A549 treated with AZD9567 at 1 μM for 4 hours (cell line): ENCODE measurements around the gene TMEM238L. TPM values are rescaled to one million over a fixed set of nuclear protein-coding genes. Genes with fewer than 3 reads are reported as not detected.

Source experiments
- total RNA-seq: library from RNA; stranded (reverse); fragments of 200-300 nt; extraction: Qiagen RNA extraction; gene quantifications from 5 replicates; pipeline ENCODE4 v1.2.3, GENCODE V29; 2022; ENCODE audit not compliant: insufficient read depth

Gene TMEM238L, protein sequence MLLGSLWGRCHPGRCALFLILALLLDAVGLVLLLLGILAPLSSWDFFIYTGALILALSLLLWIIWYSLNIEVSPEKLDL
- total RNA-seq, result not detected in 5 replicates

DNA sequence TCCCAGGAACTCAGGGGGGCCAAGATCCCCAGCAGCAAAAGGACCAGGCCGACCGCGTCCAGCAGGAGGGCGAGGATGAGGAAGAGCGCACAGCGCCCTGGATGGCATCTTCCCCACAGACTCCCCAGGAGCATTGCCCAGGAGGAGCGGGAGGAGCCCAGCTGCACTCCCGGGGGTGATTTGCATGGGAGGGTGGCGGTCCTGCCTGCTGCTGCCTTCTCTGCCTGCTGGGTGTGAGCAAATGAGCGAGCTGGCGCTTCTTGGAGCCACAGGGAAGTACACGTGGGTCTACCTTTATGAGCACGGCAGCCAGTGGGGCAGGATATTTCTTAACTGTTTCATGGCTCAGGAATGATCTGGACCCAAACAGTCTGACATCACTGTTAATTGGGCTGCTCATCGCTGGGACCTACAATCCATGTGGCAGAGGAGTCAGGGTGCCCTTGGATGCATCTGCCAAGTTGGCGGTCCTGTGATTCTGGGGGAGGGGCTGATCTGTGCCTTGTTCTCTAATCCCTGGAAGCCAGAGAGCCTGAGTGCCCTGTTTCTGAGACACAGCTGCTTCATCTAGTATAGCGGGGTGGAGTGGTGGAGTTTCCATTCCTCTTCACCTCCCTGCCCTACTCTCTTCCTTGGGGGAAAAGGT, at the start of gene TMEM238L:
TMEM238L (minus strand) TSS at position 270 of the 646 bp plus-strand sequence; CDS start at position 134, 136 bp downstream.

DNA sequence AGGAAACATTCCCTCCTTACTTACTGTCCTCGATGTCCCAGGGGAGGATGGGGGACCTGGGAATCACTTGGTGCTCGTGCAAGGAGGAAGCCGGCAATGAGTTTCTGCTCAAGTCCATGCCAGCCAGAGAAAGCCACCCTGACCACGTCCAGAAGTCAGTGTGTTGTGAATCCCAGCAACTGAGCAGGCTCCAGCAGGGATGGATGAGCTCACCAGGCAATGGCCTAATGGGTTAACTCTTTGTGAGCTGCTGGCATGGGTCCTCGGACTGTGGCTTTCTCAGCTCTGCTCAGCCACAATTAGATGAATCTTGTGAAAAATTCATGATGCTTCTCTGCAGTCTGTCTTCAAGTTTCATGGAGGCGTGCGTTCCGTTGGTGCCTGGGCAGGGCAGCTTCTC, 34.0 kb upstream of the TMEM238L start, which contains the start of gene PIRT:
PIRT (minus strand) TSS at position 167 of the 400 bp plus-strand sequence. CDS start 12,442 bp downstream, outside the sequence.

Other genes with a start within 250 kb of the TMEM238L start
- 0.31 to 1.7 TPM (median 0.70 TPM) in 5 replicates for gene MYH3, start 146.8 kb downstream of the TMEM238L start, total RNA-seq
- gene SCO1, start 106.6 kb downstream of the TMEM238L start, total RNA-seq, result 49.9 to 63.0 TPM (median 58.9 TPM) in 5 replicates
- gene ADPRM, start 106.5 kb downstream of the TMEM238L start, total RNA-seq, result 8.0 to 11.8 TPM (median 9.6 TPM) in 5 replicates
- gene TMEM220, start 74.1 kb downstream of the TMEM238L start, total RNA-seq, result 2.4 to 3.0 TPM (median 2.7 TPM) in 4 of 5 replicates, not detected in the other
- gene PIRT, start 34.0 kb upstream of the TMEM238L start, total RNA-seq, result not detected in 5 replicates